ENCODE measurements around the gene COBL.

COBL gene

GRCh38 chr7:50978633-50979215 lies 337.9 kb downstream of the COBL start:
- TF ChIP-seq RAD21 (IDR thresholded peaks at IDR 0.05; ENCODE audit: low read depth): no peak
- no peak for TF ChIP-seq TAF1 (IDR thresholded peaks at IDR 0.05; ENCODE audit: low read depth)
- no peak for TF ChIP-seq TEAD4 (IDR thresholded peaks at IDR 0.05)
- no peak for TF ChIP-seq ZBTB7A (IDR thresholded peaks at IDR 0.05; ENCODE audit: low read depth)
- TF ChIP-seq NFIC (IDR thresholded peaks at IDR 0.05): no peak
- TF ChIP-seq USF1 (IDR thresholded peaks at IDR 0.05): no peak
- no peak for TF ChIP-seq CREB1 (IDR thresholded peaks at IDR 0.05; ENCODE audit: low read depth)
- no peak for TF ChIP-seq TCF12 (IDR thresholded peaks at IDR 0.05; ENCODE audit: low read depth)
- no peak for TF ChIP-seq EP300 (IDR thresholded peaks at IDR 0.05; ENCODE audit: borderline replicate concordance)
- TF ChIP-seq CEBPB (IDR thresholded peaks at IDR 0.05): no peak

- TF ChIP-seq YY1 (IDR thresholded peaks at IDR 0.05; ENCODE audit: low read depth) (no peak), TCF12 (IDR thresholded peaks at IDR 0.05; ENCODE audit: low read depth) (no peak), EGR1 (IDR thresholded peaks at IDR 0.05) (no peak), EP300 (IDR thresholded peaks at IDR 0.05; ENCODE audit: borderline replicate concordance) (no peak), FOXM1 (IDR thresholded peaks at IDR 0.05; ENCODE audit: borderline replicate concordance, low read depth) (no peak), MAX (IDR thresholded peaks at IDR 0.05) (no peak), CEBPB (IDR thresholded peaks at IDR 0.05) (no peak), CREB1 (IDR thresholded peaks at IDR 0.05; ENCODE audit: low read depth) (no peak), TEAD4 (IDR thresholded peaks at IDR 0.05) (no peak), RAD21 (IDR thresholded peaks at IDR 0.05; ENCODE audit: low read depth) (no peak), ZBTB7A (IDR thresholded peaks at IDR 0.05; ENCODE audit: low read depth) (no peak)
These were observed 339.2 kb downstream of the COBL start for GRCh38 chr7:50977421-50977820.

GRCh38 chr7:50976064-50976463 lies 340.5 kb downstream of the COBL start:
- TF ChIP-seq CEBPB (IDR thresholded peaks at IDR 0.05): no peak
- TF ChIP-seq TEAD4 (IDR thresholded peaks at IDR 0.05): no peak
- TF ChIP-seq NFIC (IDR thresholded peaks at IDR 0.05): no peak
- no peak for TF ChIP-seq MAX (IDR thresholded peaks at IDR 0.05)
- TF ChIP-seq, protein P1, sequence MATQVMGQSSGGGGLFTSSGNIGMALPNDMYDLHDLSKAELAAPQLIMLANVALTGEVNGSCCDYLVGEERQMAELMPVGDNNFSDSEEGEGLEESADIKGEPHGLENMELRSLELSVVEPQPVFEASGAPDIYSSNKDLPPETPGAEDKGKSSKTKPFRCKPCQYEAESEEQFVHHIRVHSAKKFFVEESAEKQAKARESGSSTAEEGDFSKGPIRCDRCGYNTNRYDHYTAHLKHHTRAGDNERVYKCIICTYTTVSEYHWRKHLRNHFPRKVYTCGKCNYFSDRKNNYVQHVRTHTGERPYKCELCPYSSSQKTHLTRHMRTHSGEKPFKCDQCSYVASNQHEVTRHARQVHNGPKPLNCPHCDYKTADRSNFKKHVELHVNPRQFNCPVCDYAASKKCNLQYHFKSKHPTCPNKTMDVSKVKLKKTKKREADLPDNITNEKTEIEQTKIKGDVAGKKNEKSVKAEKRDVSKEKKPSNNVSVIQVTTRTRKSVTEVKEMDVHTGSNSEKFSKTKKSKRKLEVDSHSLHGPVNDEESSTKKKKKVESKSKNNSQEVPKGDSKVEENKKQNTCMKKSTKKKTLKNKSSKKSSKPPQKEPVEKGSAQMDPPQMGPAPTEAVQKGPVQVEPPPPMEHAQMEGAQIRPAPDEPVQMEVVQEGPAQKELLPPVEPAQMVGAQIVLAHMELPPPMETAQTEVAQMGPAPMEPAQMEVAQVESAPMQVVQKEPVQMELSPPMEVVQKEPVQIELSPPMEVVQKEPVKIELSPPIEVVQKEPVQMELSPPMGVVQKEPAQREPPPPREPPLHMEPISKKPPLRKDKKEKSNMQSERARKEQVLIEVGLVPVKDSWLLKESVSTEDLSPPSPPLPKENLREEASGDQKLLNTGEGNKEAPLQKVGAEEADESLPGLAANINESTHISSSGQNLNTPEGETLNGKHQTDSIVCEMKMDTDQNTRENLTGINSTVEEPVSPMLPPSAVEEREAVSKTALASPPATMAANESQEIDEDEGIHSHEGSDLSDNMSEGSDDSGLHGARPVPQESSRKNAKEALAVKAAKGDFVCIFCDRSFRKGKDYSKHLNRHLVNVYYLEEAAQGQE (IDR thresholded peaks at IDR 0.05; ENCODE audit: low read depth): no peak
- TF ChIP-seq TCF12 (IDR thresholded peaks at IDR 0.05; ENCODE audit: low read depth): no peak
- TF ChIP-seq RAD21 (IDR thresholded peaks at IDR 0.05; ENCODE audit: low read depth): no peak
- no peak for TF ChIP-seq TAF1 (IDR thresholded peaks at IDR 0.05; ENCODE audit: low read depth)
- no peak for TF ChIP-seq EGR1 (IDR thresholded peaks at IDR 0.05)
- no peak for TF ChIP-seq EP300 (IDR thresholded peaks at IDR 0.05; ENCODE audit: borderline replicate concordance)
- no peak for TF ChIP-seq YY1 (IDR thresholded peaks at IDR 0.05; ENCODE audit: low read depth)
- no peak for TF ChIP-seq ZBTB7A (IDR thresholded peaks at IDR 0.05; ENCODE audit: low read depth)
- TF ChIP-seq USF1 (IDR thresholded peaks at IDR 0.05): no peak
- no peak for TF ChIP-seq FOXM1 (IDR thresholded peaks at IDR 0.05; ENCODE audit: borderline replicate concordance, low read depth)

DNA sequence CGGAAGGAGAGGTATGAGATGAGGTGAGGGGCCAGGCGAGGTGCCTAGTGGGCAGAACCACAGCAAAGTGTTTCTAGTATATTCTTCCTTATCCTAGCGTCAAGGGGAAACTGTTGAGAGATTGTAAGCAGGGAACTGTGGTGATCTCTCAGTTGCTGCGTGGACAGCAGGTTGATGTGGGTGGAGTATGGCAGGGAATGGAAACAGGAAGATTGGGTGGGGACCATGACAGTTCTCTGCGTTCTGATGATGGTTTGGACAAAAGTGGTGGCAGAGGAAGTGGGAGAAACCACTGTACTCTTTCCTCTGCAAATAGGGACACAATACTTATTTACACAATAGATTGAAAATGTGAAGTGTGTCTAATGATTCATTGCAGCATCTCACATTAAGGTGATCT lies 342.4 kb downstream of the COBL start:
- TF ChIP-seq EP300 (IDR thresholded peaks at IDR 0.05; ENCODE audit: borderline replicate concordance) (no peak), TEAD4 (IDR thresholded peaks at IDR 0.05) (no peak), MAX (IDR thresholded peaks at IDR 0.05) (no peak), CREB1 (IDR thresholded peaks at IDR 0.05; ENCODE audit: low read depth) (no peak), USF1 (IDR thresholded peaks at IDR 0.05) (no peak), ZBTB7A (IDR thresholded peaks at IDR 0.05; ENCODE audit: low read depth) (no peak), FOXM1 (IDR thresholded peaks at IDR 0.05; ENCODE audit: borderline replicate concordance, low read depth) (no peak), TCF12 (IDR thresholded peaks at IDR 0.05; ENCODE audit: low read depth) (no peak), EGR1 (IDR thresholded peaks at IDR 0.05) (no peak), NFIC (IDR thresholded peaks at IDR 0.05) (no peak), CEBPB (IDR thresholded peaks at IDR 0.05) (no peak), RAD21 (IDR thresholded peaks at IDR 0.05; ENCODE audit: low read depth) (no peak)
- TF ChIP-seq, protein P1 (IDR thresholded peaks at IDR 0.05; ENCODE audit: low read depth): no peak

DNA sequence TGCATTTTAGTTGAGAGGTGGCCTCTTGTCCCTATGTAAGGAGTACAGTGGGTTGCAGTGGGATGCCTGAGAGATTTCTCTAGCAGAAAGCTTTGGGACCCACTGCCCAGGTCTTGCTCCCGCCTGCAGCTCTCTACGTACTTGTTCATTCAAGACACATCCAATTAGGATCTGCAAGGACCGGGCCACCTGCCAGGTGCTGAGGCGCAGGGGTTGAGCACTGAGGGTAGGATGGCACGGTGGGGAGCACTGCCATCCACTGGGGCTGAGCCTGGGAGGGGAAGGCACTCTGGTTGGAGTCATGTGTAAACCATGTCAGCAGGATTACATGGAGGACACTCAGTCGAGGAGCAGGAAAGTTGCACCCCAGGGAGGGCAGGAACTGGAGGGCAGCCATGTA lies 342.8 kb downstream of the COBL start:
- TF ChIP-seq USF1 (IDR thresholded peaks at IDR 0.05) (no peak), ZBTB7A (IDR thresholded peaks at IDR 0.05; ENCODE audit: low read depth) (no peak), MAX (IDR thresholded peaks at IDR 0.05) (no peak), RAD21 (IDR thresholded peaks at IDR 0.05; ENCODE audit: low read depth) (no peak), EGR1 (IDR thresholded peaks at IDR 0.05) (no peak), TCF12 (IDR thresholded peaks at IDR 0.05; ENCODE audit: low read depth) (no peak), YY1 (IDR thresholded peaks at IDR 0.05; ENCODE audit: low read depth) (no peak), TEAD4 (IDR thresholded peaks at IDR 0.05) (no peak), CREB1 (IDR thresholded peaks at IDR 0.05; ENCODE audit: low read depth) (no peak)
- TF ChIP-seq, protein P1 (IDR thresholded peaks at IDR 0.05; ENCODE audit: low read depth): no peak
